ENCODE data around the gene COQ7. TPM values are rescaled to one million over a fixed set of nuclear protein-coding genes. Genes with fewer than 3 reads are reported as not detected.

Gene COQ7
- total RNA-seq, 1 donor from 2014 or later: 22.0 TPM

- no peak overlapping the region for H3K4me3 ChIP-seq (ENCODE audit: low read depth, low read length)
- no peak for TF ChIP-seq CTCF (IDR thresholded peaks at IDR 0.05; ENCODE audit: insufficient read depth, low read length, poor library complexity, severe bottlenecking)
- DNase-seq (ENCODE audit: low read depth): no peak
- no peaks in the 10 kb centered on the region for H3K36me3 ChIP-seq (ENCODE audit: control insufficient read depth, insufficient read depth, low read length)
- no peaks in the 10 kb centered on the region for H3K27me3 ChIP-seq (ENCODE audit: control insufficient read depth, insufficient read depth, low read length)
Observed at GRCh38 chr16:19075511-19075910, 8.1 kb downstream of the COQ7 start.

- DNase-seq (ENCODE audit: low read depth): no peak
- no peak overlapping the region for H3K4me3 ChIP-seq (ENCODE audit: low read depth, low read length)
- no peak for TF ChIP-seq CTCF (IDR thresholded peaks at IDR 0.05; ENCODE audit: insufficient read depth, low read length, poor library complexity, severe bottlenecking)
- H3K27me3 ChIP-seq (ENCODE audit: control insufficient read depth, insufficient read depth, low read length): no peaks in the 10 kb centered on the region
- no peaks in the 10 kb centered on the region for H3K36me3 ChIP-seq (ENCODE audit: control insufficient read depth, insufficient read depth, low read length)
Observed at GRCh38 chr16:19077879-19078278, 10.5 kb downstream of the COQ7 start.

DNA sequence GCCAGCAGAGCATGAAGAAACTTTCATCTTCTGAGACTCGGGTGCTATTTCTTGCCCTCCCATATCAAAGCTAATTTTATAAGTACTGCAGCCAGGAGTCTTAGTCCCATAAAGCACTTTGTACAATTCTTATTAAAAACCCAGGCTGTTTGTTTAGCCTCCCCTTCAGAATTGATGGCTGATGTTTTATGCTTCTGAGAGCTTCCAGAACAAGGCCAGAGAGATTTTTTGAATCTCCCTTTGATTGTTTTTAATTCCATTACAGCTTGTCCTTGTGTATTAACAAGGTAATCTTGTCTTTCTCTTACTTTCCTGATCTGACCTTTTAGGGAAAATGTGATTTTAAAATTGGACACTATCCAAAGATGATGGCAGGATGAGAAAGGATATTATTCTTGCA is 16.3 kb downstream of the COQ7 start:
- H3K27me3 ChIP-seq (ENCODE audit: control insufficient read depth, insufficient read depth, low read length): no peaks in the 10 kb centered on the region
- no peak overlapping the region for H3K4me3 ChIP-seq (ENCODE audit: low read depth, low read length)
- no peak for TF ChIP-seq CTCF (IDR thresholded peaks at IDR 0.05; ENCODE audit: insufficient read depth, low read length, poor library complexity, severe bottlenecking)
- no peaks in the 10 kb centered on the region for H3K36me3 ChIP-seq (ENCODE audit: control insufficient read depth, insufficient read depth, low read length)
- no peak for DNase-seq (ENCODE audit: low read depth)

- H3K4me3 ChIP-seq (ENCODE audit: low read depth, low read length): no peak overlapping the region
- no peak for TF ChIP-seq CTCF (IDR thresholded peaks at IDR 0.05; ENCODE audit: insufficient read depth, low read length, poor library complexity, severe bottlenecking)
- no peak for DNase-seq (ENCODE audit: low read depth)
- H3K36me3 ChIP-seq (ENCODE audit: control insufficient read depth, insufficient read depth, low read length): no peaks in the 10 kb centered on the region
- H3K27me3 ChIP-seq (ENCODE audit: control insufficient read depth, insufficient read depth, low read length): no peaks in the 10 kb centered on the region
Observed at GRCh38 chr16:19084139-19084538, 16.7 kb downstream of the COQ7 start.

- Histone ChIP-seq H3K27me3 (ENCODE audit: control insufficient read depth, insufficient read depth, low read length) (no peaks in the 10 kb centered on the region), H3K4me3 (ENCODE audit: low read depth, low read length) (no peak overlapping the region), H3K36me3 (ENCODE audit: control insufficient read depth, insufficient read depth, low read length) (no peaks in the 10 kb centered on the region)
- TF ChIP-seq CTCF (IDR thresholded peaks at IDR 0.05; ENCODE audit: insufficient read depth, low read length, poor library complexity, severe bottlenecking): no peak
- no peak for DNase-seq (ENCODE audit: low read depth)
Observed at GRCh38 chr16:19084879-19085278, 17.5 kb downstream of the COQ7 start.

DNA sequence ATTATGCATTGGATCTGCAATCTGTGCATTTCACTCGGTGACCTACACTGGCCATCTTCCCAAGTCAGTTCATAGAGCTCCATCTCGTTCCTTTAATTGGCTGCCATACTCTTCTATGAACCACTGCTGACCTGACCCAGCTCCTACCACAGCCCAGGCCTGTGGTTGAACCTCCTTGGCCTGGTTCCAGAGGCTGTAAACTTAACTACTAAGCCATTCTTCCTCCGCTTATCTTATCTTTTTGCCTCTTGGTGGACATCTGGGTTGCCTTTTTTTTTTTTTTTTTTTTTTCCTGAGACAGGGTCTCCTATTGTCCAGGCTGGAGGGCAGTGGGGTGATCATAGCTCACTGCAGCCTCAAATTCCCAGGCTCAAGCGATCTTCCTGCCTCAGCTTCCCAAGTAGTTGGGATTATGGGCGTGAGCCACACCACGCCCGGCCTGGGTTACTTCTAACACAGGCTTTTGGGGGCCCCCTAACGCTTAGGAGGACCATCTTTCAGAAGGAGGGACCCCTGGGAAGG is 18.3 kb downstream of the COQ7 start:
- no peak for TF ChIP-seq CTCF (IDR thresholded peaks at IDR 0.05; ENCODE audit: insufficient read depth, low read length, poor library complexity, severe bottlenecking)
- no peak for DNase-seq (ENCODE audit: low read depth)
- H3K36me3 ChIP-seq (ENCODE audit: control insufficient read depth, insufficient read depth, low read length): no peaks in the 10 kb centered on the region
- H3K4me3 ChIP-seq (ENCODE audit: low read depth, low read length): no peak overlapping the region
- H3K27me3 ChIP-seq (ENCODE audit: control insufficient read depth, insufficient read depth, low read length): no peaks in the 10 kb centered on the region
